Adrenal gland (tissue), 5 donors: ENCODE measurements around the gene KCNN3.

Experiments
- CTCF ChIP-seq, 6 experiments: fragments of 450-650 bp in 4 of 6; fragments of 200-600 bp in 2 of 6; sonication (generic) in 1 of 6; IDR thresholded peaks; 1 replicate in 5 of 6; 2 replicates in 1 of 6; pipeline versions ENCODE4 v1.5.1 to v1.8.0; 2016 to 2021; ENCODE audit warnings: antibody characterized with exemption in 6 of 6, mild to moderate bottlenecking in 2 of 6, moderate library complexity in 1 of 6
- POLR2A ChIP-seq, 2 donors: fragments of 450-650 bp; IDR thresholded peaks; one replicate each; pipeline ENCODE4 v1.6.1; 2017; ENCODE audit warnings: antibody characterized with exemption in 2 of 2, mild to moderate bottlenecking in 2 of 2, moderate library complexity in 1 of 2
- donor health status: DM: no; HTN: no; CAD: no.

DNA sequence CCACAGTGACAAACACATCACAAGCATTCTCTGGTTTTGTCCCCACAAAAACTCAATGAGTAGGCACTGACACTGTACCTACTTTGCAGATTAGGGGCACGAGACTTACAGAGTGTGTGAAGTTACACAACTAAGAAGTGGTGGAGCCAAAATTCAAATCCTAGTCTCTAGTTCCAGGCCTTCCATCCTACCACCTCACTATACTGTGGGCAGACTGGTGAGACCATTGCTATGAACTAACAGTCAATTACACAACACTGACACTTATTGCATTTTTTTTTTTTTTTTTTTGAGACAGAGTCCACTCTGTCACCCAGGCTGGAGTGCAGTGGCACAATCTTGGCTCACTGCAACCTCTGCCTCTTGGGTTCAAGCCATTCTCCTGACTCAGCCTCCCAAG is 71.4 kb downstream of the KCNN3 start:
- TF ChIP-seq CTCF (IDR thresholded peaks at IDR 0.05) (no peak), POLR2A (IDR thresholded peaks at IDR 0.05) (no peak)
